ENCODE results near the gene VNN1.
"Not testable (repeated sequence)": the region's sequence is repeated elsewhere in the genome, so short reads cannot be mapped to it uniquely, and the experiment has no call there.

The VNN1 gene

DNA sequence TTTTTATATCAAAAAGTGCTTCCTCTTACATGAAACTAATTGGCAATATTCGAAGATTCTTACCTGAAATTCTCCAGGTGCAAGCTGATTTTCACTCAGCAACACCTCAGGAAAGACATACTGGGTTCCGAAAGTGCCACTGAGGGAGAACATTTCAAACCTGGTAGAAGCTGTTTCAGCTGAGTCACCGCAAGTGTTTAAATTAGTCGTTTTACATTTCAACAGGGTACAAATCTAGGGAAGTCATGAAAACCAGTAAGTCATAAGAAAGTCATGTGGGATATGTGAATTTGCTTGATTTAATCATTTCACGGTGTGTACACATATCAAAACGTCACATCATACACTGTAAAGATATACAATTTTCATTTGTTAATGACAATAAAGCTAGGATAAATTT lies 29.6 kb downstream of the VNN1 start:
- Histone ChIP-seq H3K9me3 (ENCODE audit: insufficient read depth, low read length, severe bottlenecking) (no peaks in the 10 kb centered on the region), H3K27me3 (ENCODE audit: insufficient read depth, low read length, poor library complexity) (no peaks in the 10 kb centered on the region), H4K20me1 (ENCODE audit: insufficient read depth, low read length) (no peaks in the 10 kb centered on the region), H2AFZ (ENCODE audit: low read depth, low read length) (no peak overlapping the region), H3K4me3 (ENCODE audit: low read depth in 1 of 2, low read length in 2 of 2) (no peak overlapping the region), H3K4me1 (ENCODE audit: insufficient read depth, low read length) (no peaks in the 10 kb centered on the region), H3K4me2 (ENCODE audit: insufficient read depth, low read length) (no peak overlapping the region), H3K36me3 (ENCODE audit: insufficient read depth, low read length) (no peaks in the 10 kb centered on the region), H3K27ac (ENCODE audit: low read length) (no peak overlapping the region), H3K9ac (ENCODE audit: low read depth, low read length) (no peak overlapping the region), H3K79me2 (ENCODE audit: insufficient read depth, low read length) (no peaks in the 10 kb centered on the region)
- TF ChIP-seq, protein P1, sequence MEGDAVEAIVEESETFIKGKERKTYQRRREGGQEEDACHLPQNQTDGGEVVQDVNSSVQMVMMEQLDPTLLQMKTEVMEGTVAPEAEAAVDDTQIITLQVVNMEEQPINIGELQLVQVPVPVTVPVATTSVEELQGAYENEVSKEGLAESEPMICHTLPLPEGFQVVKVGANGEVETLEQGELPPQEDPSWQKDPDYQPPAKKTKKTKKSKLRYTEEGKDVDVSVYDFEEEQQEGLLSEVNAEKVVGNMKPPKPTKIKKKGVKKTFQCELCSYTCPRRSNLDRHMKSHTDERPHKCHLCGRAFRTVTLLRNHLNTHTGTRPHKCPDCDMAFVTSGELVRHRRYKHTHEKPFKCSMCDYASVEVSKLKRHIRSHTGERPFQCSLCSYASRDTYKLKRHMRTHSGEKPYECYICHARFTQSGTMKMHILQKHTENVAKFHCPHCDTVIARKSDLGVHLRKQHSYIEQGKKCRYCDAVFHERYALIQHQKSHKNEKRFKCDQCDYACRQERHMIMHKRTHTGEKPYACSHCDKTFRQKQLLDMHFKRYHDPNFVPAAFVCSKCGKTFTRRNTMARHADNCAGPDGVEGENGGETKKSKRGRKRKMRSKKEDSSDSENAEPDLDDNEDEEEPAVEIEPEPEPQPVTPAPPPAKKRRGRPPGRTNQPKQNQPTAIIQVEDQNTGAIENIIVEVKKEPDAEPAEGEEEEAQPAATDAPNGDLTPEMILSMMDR (IDR thresholded peaks at IDR 0.05; ENCODE audit: borderline replicate concordance, extremely low read depth, low read length, poor library complexity, severe bottlenecking) = no peak
- TF ChIP-seq EZH2 (IDR thresholded peaks at IDR 0.05; ENCODE audit: borderline replicate concordance, low read depth, low read length, severe bottlenecking) = no peak
- DNase-seq = no peak
- ATAC-seq (ENCODE audit: insufficient read depth, low read depth) = no peak

DNA sequence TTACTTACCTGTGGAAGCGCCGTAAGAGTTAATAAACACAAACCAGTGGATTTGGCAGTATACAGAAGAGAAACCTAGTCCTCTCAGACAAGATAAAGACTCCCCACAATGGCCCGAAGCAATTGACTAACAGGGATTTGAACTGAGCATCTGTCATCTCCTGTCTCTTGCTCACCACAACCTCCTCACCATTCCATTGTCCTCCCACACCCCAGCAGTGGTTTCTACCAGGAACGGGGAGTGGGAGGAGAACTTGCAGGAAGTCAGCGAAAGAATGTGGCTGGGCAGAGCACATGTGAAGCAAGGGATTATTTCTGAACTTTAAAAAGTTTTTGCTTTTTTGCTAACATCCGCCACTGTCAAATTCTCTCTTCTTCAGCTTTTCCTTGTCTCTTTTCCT lies 30.3 kb downstream of the VNN1 start:
- no peak overlapping the region for H3K9ac ChIP-seq (ENCODE audit: low read depth, low read length)
- no peaks in the 10 kb centered on the region for H3K79me2 ChIP-seq (ENCODE audit: insufficient read depth, low read length)
- ATAC-seq (ENCODE audit: insufficient read depth, low read depth) (no peak), DNase-seq (no peak)
- H3K4me3 ChIP-seq (ENCODE audit: low read depth in 1 of 2, low read length in 2 of 2) = no peak overlapping the region
- no peak overlapping the region for H2AFZ ChIP-seq (ENCODE audit: low read depth, low read length)
- no peaks in the 10 kb centered on the region for H4K20me1 ChIP-seq (ENCODE audit: insufficient read depth, low read length)
- no peak overlapping the region for H3K27ac ChIP-seq (ENCODE audit: low read length)
- no peaks in the 10 kb centered on the region for H3K27me3 ChIP-seq (ENCODE audit: insufficient read depth, low read length, poor library complexity)
- no peaks in the 10 kb centered on the region for H3K36me3 ChIP-seq (ENCODE audit: insufficient read depth, low read length)
- H3K9me3 ChIP-seq (ENCODE audit: insufficient read depth, low read length, severe bottlenecking) = no peaks in the 10 kb centered on the region
- H3K4me2 ChIP-seq (ENCODE audit: insufficient read depth, low read length) = no peak overlapping the region
- no peaks in the 10 kb centered on the region for H3K4me1 ChIP-seq (ENCODE audit: insufficient read depth, low read length)
- no peak for TF ChIP-seq EZH2 (IDR thresholded peaks at IDR 0.05; ENCODE audit: borderline replicate concordance, low read depth, low read length, severe bottlenecking)
- TF ChIP-seq, protein P1 (IDR thresholded peaks at IDR 0.05; ENCODE audit: borderline replicate concordance, extremely low read depth, low read length, poor library complexity, severe bottlenecking) = no peak

DNA sequence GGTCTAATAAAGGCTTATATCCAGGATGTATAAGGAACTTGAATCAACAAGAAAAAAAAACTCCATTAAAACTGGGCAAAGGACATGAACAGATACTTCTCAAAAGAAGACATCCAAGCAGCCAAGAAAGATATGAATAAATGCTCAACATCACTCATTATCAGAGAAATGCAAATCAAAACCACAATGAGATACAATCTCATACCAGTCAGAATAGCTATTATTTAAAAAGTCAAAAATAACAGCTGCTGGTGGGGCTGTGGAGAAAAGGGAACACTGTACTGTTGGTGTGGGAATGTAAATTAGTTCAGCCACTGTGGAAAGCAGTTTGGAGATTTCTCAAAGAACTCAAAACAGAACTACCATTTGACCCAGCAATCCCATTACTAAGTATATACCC lies 34.8 kb downstream of the VNN1 start:
- ATAC-seq (ENCODE audit: insufficient read depth, low read depth); H3K79me2 ChIP-seq (ENCODE audit: insufficient read depth, low read length); H3K9ac ChIP-seq (ENCODE audit: low read depth, low read length); H3K27ac ChIP-seq (ENCODE audit: low read length); H3K4me1 ChIP-seq (ENCODE audit: insufficient read depth, low read length); H3K4me2 ChIP-seq (ENCODE audit: insufficient read depth, low read length); H3K36me3 ChIP-seq (ENCODE audit: insufficient read depth, low read length); H3K4me3 ChIP-seq (ENCODE audit: low read depth in 1 of 2, low read length in 2 of 2); DNase-seq; H2AFZ ChIP-seq (ENCODE audit: low read depth, low read length); H3K9me3 ChIP-seq (ENCODE audit: insufficient read depth, low read length, severe bottlenecking); H4K20me1 ChIP-seq (ENCODE audit: insufficient read depth, low read length); H3K27me3 ChIP-seq (ENCODE audit: insufficient read depth, low read length, poor library complexity): not testable (repeated sequence)

DNA sequence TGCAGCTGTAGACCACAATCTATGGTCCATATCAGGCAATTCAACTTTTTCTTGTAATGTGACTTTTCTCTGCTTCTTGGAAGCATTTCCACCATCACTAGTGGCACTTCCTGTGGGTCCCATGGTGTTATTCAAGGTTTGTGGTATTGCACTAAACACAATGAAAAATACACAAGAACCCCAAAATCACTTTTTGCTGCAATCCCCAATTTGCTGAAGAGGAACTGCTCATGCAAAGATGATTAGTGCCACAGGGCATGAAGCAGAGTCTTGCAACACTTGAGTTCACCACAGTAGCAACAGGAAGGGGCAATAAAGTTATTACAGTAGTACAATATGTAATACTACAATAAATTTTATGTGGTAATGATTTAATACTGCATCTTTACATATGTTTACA lies 38.1 kb downstream of the VNN1 start:
- Histone ChIP-seq H3K36me3 (ENCODE audit: insufficient read depth, low read length) (no peaks in the 10 kb centered on the region), H3K4me1 (ENCODE audit: insufficient read depth, low read length) (no peaks in the 10 kb centered on the region), H3K27me3 (ENCODE audit: insufficient read depth, low read length, poor library complexity) (no peaks in the 10 kb centered on the region), H3K4me2 (ENCODE audit: insufficient read depth, low read length) (no peak overlapping the region), H3K4me3 (ENCODE audit: low read depth in 1 of 2, low read length in 2 of 2) (no peak overlapping the region), H3K9me3 (ENCODE audit: insufficient read depth, low read length, severe bottlenecking) (no peaks in the 10 kb centered on the region), H3K27ac (ENCODE audit: low read length) (no peak overlapping the region), H3K79me2 (ENCODE audit: insufficient read depth, low read length) (no peaks in the 10 kb centered on the region), H4K20me1 (ENCODE audit: insufficient read depth, low read length) (no peaks in the 10 kb centered on the region), H2AFZ (ENCODE audit: low read depth, low read length) (no peak overlapping the region), H3K9ac (ENCODE audit: low read depth, low read length) (no peak overlapping the region)
- ATAC-seq (ENCODE audit: insufficient read depth, low read depth) (no peak), DNase-seq (no peak)
- TF ChIP-seq, protein P1 (IDR thresholded peaks at IDR 0.05; ENCODE audit: borderline replicate concordance, extremely low read depth, low read length, poor library complexity, severe bottlenecking) = no peak
- TF ChIP-seq EZH2 (IDR thresholded peaks at IDR 0.05; ENCODE audit: borderline replicate concordance, low read depth, low read length, severe bottlenecking) = no peak

All from DND-41 (cell line).